Ramos (cell line): ENCODE results near the gene RNU6-1.

ENCODE experiments used
- in situ Hi-C: fragments of 300-500 bp; cut with MboI; formaldehyde crosslinking; loops from one replicate; pipeline ENCODE4 v1.14.3; 2022; ENCODE audit warnings: low sequenced_read_pairs; ENCODE audit not compliant: unreplicated experiment

Gene RNU6-1

GRCh38 chr15:67824197-67824968 lies 15.5 kb downstream of the RNU6-1 start:
- in situ Hi-C loops = no loop called here

- in situ Hi-C loops = no loop called here
These were observed 16.3 kb downstream of the RNU6-1 start for GRCh38 chr15:67823314-67824196.

GRCh38 chr15:67822537-67823313 lies 17.1 kb downstream of the RNU6-1 start:
- in situ Hi-C loops = no loop called here

GRCh38 chr15:67821784-67822440 lies 17.9 kb downstream of the RNU6-1 start:
- in situ Hi-C loops = no loop called here

GRCh38 chr15:67820992-67821783 lies 18.7 kb downstream of the RNU6-1 start:
- in situ Hi-C loops = no loop called here

GRCh38 chr15:67820122-67820991 lies 19.5 kb downstream of the RNU6-1 start:
- in situ Hi-C loops = no loop called here

- in situ Hi-C loops = no loop called here
These were observed 20.2 kb downstream of the RNU6-1 start for GRCh38 chr15:67819636-67820035.

- in situ Hi-C loops = no loop called here
These were observed 21.4 kb downstream of the RNU6-1 start for GRCh38 chr15:67818464-67818863.

- in situ Hi-C loops = no loop called here
These were observed 23.2 kb downstream of the RNU6-1 start for GRCh38 chr15:67816668-67817067.

- in situ Hi-C loops = no loop called here
These were observed 24.7 kb downstream of the RNU6-1 start for GRCh38 chr15:67815036-67815592.

GRCh38 chr15:67813104-67813634 lies 26.7 kb downstream of the RNU6-1 start:
- in situ Hi-C loops = no loop called here

- in situ Hi-C loops = no loop called here
These were observed 27.6 kb downstream of the RNU6-1 start for GRCh38 chr15:67812241-67812644.

GRCh38 chr15:67809866-67810265 lies 30.0 kb downstream of the RNU6-1 start:
- in situ Hi-C loops = no loop called here

GRCh38 chr15:67809441-67809840 lies 30.4 kb downstream of the RNU6-1 start:
- in situ Hi-C loops = no loop called here

GRCh38 chr15:67808821-67809220 lies 31.0 kb downstream of the RNU6-1 start:
- in situ Hi-C loops = no loop called here

- in situ Hi-C loops = no loop called here
These were observed 32.0 kb downstream of the RNU6-1 start for GRCh38 chr15:67807836-67808235.

GRCh38 chr15:67807141-67807540 lies 32.7 kb downstream of the RNU6-1 start:
- in situ Hi-C loops = no loop called here

- in situ Hi-C loops = no loop called here
These were observed 33.3 kb downstream of the RNU6-1 start for GRCh38 chr15:67806536-67806935.
